Esophagus (tissue), 2 donors: ENCODE data around the gene TKTL1. TPM values are rescaled to one million over a fixed set of nuclear protein-coding genes. Genes with fewer than 3 reads are reported as not detected.
"Not testable (repeated sequence)": the region's sequence is repeated elsewhere in the genome, so short reads cannot be mapped to it uniquely, and the experiment has no call there.

ENCODE experiments used
- H3K27ac ChIP-seq, 2 donors: one replicate each; pipeline ENCODE4 v1.5.1; 2013; ENCODE audit warnings: low read depth in 2 of 2, mild to moderate bottlenecking in 2 of 2, inconsistent platforms in 1 of 2, low read length in 1 of 2, moderate library complexity in 1 of 2
- H3K27me3 ChIP-seq, 2 donors: one replicate each; pipeline ENCODE4 v1.6.1; 2013; ENCODE audit warnings: low read length in 2 of 2, control low read depth in 1 of 2, mild to moderate bottlenecking in 1 of 2; ENCODE audit not compliant: insufficient read depth in 2 of 2, control insufficient read depth in 1 of 2
- H3K36me3 ChIP-seq, 2 donors: one replicate each; pipeline ENCODE4 v1.6.1; 2013; ENCODE audit warnings: low read length in 1 of 2; ENCODE audit not compliant: control insufficient read depth in 2 of 2, insufficient read depth in 2 of 2
- H3K4me1 ChIP-seq, 2 donors: one replicate each; pipeline ENCODE4 v1.6.1; 2013; ENCODE audit warnings: low read length in 1 of 2; ENCODE audit not compliant: control insufficient read depth in 2 of 2, insufficient read depth in 2 of 2
- H3K4me3 ChIP-seq, 2 donors: one replicate each; pipeline ENCODE4 v1.5.1; 2013; ENCODE audit warnings: low read length in 2 of 2, mild to moderate bottlenecking in 2 of 2, low read depth in 1 of 2, moderate library complexity in 1 of 2
- H3K9me3 ChIP-seq, 2 donors: one replicate each; pipeline ENCODE4 v1.6.1; 2013; ENCODE audit warnings: mild to moderate bottlenecking in 2 of 2, low read depth in 1 of 2, low read length in 1 of 2, moderate library complexity in 1 of 2; ENCODE audit not compliant: control insufficient read depth in 2 of 2, insufficient read depth in 1 of 2
- WGBS, 2 donors: extraction: QIAGEN DNeasy Blood & Tissue Kit; methylation state at CpG; one replicate each; pipeline ENCODE4 v1.1.7; 2013; 5-methylcytosine and 5-hydroxymethylcytosine counted together
- polyA plus RNA-seq, 2 donors: library from polyadenylated mRNA; stranded (reverse); fragments of 200-250 nt; gene quantifications; one replicate each; pipeline ENCODE4 v1.2.3, GENCODE V29; 2013
- donor health status: healthy with polysubstance abuse.
- donor health status: Bipolar disorder and iron deficiency.

TKTL1 gene, protein sequence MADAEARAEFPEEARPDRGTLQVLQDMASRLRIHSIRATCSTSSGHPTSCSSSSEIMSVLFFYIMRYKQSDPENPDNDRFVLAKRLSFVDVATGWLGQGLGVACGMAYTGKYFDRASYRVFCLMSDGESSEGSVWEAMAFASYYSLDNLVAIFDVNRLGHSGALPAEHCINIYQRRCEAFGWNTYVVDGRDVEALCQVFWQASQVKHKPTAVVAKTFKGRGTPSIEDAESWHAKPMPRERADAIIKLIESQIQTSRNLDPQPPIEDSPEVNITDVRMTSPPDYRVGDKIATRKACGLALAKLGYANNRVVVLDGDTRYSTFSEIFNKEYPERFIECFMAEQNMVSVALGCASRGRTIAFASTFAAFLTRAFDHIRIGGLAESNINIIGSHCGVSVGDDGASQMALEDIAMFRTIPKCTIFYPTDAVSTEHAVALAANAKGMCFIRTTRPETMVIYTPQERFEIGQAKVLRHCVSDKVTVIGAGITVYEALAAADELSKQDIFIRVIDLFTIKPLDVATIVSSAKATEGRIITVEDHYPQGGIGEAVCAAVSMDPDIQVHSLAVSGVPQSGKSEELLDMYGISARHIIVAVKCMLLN
- not detected for polyA plus RNA-seq

DNA sequence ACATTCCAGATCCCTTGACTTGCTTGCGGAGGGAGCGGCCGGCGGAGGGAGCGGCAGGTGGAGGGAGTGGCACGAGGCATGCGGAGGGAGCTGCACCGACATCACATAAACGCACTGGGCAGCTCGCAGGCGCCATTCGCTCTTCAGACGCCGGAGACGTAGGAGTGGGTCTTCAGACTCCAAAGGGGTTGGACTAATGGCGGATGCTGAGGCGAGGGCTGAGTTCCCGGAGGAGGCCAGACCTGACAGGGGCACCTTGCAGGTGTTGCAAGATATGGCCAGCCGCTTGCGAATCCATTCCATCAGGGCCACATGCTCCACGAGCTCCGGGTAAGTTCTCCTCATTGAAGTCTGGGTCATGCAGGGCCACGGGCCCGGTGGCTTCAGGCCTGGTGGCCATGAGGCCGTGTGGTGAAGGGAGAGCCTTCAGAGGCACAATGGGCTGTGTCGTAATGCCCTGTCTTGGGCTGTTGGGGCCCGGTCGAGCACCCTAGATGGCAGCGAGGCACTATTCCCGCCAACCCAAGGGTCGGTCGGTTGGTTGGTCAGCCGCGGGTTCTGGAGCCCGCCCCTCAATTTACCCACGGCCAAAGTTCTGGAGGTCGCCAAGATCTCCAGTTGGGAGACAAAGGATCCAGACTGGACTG is at the start of gene TKTL1:
TSS of gene TKTL1 (plus strand) at position 132 of the 647 bp plus-strand sequence. CDS start at position 197, 65 bp downstream.
- no peaks in the 10 kb centered on the region for H3K27me3 ChIP-seq
- no peak within 1 kb of the TSS for H3K4me3 ChIP-seq
- 96 to 98% methylated on average over 37 of the region's 37 CpGs for WGBS, 2 donors
- no peaks in the 10 kb centered on the region for H3K4me1 ChIP-seq
- H3K36me3 ChIP-seq = no peaks in the 10 kb centered on the region
- no peak within 1 kb of the TSS for H3K27ac ChIP-seq
- peaks cover 0 to 5% of the 10 kb centered on the region in 2 donors for H3K9me3 ChIP-seq

DNA sequence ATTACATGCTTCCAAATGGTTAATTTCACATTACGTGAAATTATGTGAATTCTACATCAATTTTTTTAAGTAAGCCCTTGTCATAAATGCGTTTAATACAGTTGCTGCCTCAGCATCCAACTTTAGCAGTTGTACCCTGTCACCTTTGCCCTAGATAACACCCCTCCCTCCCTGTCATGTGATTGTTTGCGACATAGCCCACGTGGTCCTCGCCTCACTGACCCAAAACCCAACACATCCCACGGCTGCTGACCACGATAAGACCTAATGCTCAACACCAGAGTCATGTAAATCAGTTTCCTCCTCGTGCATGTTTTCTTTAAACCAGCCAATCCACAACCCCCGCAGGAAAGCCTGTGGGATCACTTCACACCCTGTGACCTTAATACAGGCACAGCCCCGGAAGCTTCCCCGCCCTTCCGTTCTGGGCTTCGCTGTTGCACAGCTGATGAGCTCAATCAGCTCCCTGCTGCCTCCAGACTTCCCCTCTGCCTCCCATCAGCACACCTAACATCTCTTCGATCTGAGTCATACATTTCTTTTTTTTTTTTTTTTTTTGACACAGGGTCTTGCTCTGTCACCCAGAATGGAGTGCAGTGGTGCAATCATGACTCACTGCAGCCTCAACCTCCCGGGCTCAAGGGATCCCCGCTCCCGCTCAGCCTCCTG is 48.1 kb upstream of the TKTL1 start:
- H3K9me3 ChIP-seq, H3K4me3 ChIP-seq, H3K27me3 ChIP-seq, H3K4me1 ChIP-seq, H3K27ac ChIP-seq, H3K36me3 ChIP-seq: not testable (repeated sequence)
- no CpG with 5 or more reads among the region's 17 CpGs for WGBS, 2 donors

DNA sequence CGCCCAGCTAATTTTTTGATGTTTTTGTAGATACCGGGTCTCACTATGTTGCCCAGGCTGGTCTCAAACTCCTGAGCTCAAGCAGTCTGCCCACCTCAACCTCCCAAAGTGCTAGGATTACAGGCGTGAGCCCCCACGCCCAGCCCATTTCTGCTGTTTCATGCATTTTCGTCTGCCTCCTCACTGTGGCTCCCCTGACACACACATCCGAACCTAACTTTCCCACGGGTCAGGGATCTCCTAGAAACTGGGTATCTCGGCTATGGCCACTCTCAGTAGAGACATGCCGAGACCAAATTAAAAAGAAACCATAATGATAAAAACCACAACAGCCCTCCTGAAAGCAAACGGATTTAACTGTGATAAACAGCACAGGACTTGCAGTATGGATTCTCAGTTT is 47.5 kb upstream of the TKTL1 start:
- H3K27ac ChIP-seq, H3K9me3 ChIP-seq, H3K4me1 ChIP-seq, H3K36me3 ChIP-seq, H3K27me3 ChIP-seq, H3K4me3 ChIP-seq: not testable (repeated sequence)
- no CpG with 5 or more reads among the region's 10 CpGs for WGBS, 2 donors

DNA sequence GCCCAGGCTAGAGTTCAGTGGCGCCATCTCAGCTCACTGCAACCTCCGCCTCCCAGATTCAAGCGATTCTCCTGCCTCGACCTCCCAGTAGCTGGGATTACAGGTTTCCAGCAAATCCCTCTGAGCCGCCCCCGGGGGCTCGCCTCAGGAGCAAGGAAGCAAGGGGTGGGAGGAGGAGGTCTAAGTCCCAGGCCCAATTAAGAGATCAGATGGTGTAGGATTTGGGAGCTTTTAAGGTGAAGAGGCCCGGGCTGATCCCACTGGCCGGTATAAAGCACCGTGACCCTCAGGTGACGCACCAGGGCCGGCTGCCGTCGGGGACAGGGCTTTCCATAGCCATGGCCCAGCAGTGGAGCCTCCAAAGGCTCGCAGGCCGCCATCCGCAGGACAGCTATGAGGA is 38.3 kb upstream of the TKTL1 start, which contains the start of gene OPN1MW3:
TSS of gene OPN1MW3 (plus strand) at position 301 of the 400 bp plus-strand sequence. CDS start at position 339, 38 bp downstream.
- H3K36me3 ChIP-seq, H3K4me3 ChIP-seq, H3K4me1 ChIP-seq, H3K9me3 ChIP-seq, H3K27ac ChIP-seq, H3K27me3 ChIP-seq: not testable (repeated sequence)
- no CpG with 5 or more reads among the region's 17 CpGs for WGBS, 2 donors

DNA sequence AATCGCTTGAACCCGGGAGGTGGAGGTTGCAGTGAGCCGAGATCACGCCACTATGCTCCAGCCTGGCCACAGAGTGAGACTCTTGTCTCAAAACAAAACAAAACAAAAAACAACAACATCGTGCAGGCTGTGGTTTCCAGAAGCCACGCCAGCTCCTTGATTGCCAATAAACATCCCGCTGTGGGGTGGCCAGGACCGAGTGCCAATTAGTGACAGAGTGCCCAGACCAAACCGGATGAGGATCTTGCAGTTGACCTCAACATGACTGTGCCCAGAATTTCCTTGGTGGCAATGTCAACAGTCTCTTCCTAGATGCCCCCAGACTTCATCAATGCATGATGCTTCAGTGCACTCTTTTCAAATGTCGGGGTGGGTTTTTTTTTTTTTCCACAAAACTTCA is 36.9 kb upstream of the TKTL1 start:
- not testable (repeated sequence) for H3K9me3 ChIP-seq, H3K4me1 ChIP-seq, H3K36me3 ChIP-seq, H3K27ac ChIP-seq, H3K27me3 ChIP-seq, H3K4me3 ChIP-seq
- no CpG with 5 or more reads among the region's 10 CpGs for WGBS, 2 donors

DNA sequence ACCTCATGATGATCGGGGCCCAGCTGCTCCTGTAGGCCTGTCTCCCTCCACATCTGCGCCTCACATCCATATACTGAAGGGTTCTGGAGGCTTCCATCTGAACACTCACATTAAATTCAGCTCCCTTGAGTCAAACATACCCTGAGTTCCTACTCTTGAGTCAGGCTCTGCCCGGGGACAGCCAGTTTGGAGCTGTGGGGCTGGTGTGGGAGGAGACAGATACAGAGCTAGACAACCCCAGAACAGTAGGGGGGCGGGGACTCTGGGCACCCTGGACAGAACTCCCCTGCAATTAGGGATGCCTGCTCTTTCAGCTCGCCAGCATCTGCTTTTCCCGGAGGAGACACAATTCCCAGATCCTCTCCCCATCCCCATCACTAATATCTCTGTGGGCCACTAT is 32.5 kb upstream of the TKTL1 start:
- not testable (repeated sequence) for H3K27me3 ChIP-seq, H3K9me3 ChIP-seq, H3K27ac ChIP-seq, H3K4me3 ChIP-seq, H3K36me3 ChIP-seq, H3K4me1 ChIP-seq
- WGBS, 2 donors = no CpG with 5 or more reads among the region's 6 CpGs

DNA sequence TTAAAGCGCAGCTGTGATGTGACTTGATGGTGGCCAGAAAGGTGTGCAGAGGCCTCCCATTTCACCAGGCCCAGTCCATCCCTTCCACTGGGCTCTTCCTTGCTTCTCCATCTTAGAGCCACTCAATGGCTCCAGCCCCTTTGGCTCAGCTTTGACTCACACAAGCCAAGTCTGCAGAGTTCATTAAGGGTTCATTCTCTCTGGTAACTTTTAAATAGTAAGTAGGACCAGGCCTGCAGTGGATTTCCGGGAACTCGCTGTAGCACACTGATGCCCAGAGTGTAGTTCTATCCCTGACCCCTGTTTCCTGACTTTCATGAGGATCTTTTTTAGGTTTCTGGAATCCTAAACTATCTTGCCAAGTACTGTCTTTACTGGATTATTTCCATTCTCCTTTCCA is 26.4 kb upstream of the TKTL1 start:
- H3K4me3 ChIP-seq, H3K9me3 ChIP-seq, H3K27ac ChIP-seq, H3K36me3 ChIP-seq, H3K27me3 ChIP-seq, H3K4me1 ChIP-seq: not testable (repeated sequence)
- no CpG with 5 or more reads among the region's 3 CpGs for WGBS, 2 donors

- no CpG with 5 or more reads among the region's 23 CpGs for WGBS, 2 donors
- H3K27ac ChIP-seq, H3K27me3 ChIP-seq, H3K4me3 ChIP-seq, H3K36me3 ChIP-seq, H3K4me1 ChIP-seq, H3K9me3 ChIP-seq: not testable (repeated sequence)
Measured at GRCh38 chrX:154284489-154285338, 10.9 kb upstream of the TKTL1 start.

GRCh38 chrX:154286406-154286805 is 9.2 kb upstream of the TKTL1 start:
- H3K36me3 ChIP-seq, H3K27ac ChIP-seq, H3K27me3 ChIP-seq, H3K9me3 ChIP-seq, H3K4me1 ChIP-seq, H3K4me3 ChIP-seq: not testable (repeated sequence)
- WGBS, 2 donors = no CpG with 5 or more reads among the region's 10 CpGs
